Activated T-helper 1 cell treated with anti-CD3 and anti-CD28 coated beads, Interleukin-2, amount 50 U/mL, for 16 hours (primary cell): ENCODE measurements around the gene CIB1.
"Not testable (repeated sequence)": the region's sequence is repeated elsewhere in the genome, so short reads cannot be mapped to it uniquely, and the experiment has no call there.

Experiments
- DNase-seq, 2 donors: peaks; one replicate each; pipeline ENCODE4 v3.0.0-alpha.2; 2020; ENCODE audit warnings: low read depth in 1 of 2, low spot score in 1 of 2

The CIB1 gene

GRCh38 chr15:90233387-90234095, at the start of gene CIB1:
Gene CIB1, minus strand, starts transcription at chr15:90233941. Its CDS starts 56 bp downstream, at chr15:90233885.
- peak; percentile 92 to 97 for DNase-seq

DNA sequence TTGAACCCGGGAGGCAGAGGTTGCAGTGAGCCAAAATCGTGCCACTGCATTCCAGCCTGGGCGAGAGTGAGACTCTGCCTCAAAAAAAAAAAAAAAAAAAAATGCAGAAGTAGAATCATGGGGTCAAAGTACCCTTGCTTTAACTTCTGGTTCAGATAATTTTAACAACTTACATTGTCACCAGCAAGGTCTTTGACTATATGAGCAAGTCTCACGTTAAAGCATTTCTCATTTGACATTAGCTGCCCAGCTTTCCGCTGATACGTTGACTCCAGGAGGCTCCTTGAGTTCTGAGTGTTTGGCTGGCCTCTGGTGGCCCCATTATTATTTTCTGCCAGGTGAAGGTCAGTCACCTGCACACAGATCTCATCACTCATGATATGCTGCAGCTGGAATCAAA, 47.9 kb upstream of the CIB1 start:
- DNase-seq, result not testable (repeated sequence)

- not testable (repeated sequence) for DNase-seq
Observed at GRCh38 chr15:90280743-90281142, 47.0 kb upstream of the CIB1 start.

DNA sequence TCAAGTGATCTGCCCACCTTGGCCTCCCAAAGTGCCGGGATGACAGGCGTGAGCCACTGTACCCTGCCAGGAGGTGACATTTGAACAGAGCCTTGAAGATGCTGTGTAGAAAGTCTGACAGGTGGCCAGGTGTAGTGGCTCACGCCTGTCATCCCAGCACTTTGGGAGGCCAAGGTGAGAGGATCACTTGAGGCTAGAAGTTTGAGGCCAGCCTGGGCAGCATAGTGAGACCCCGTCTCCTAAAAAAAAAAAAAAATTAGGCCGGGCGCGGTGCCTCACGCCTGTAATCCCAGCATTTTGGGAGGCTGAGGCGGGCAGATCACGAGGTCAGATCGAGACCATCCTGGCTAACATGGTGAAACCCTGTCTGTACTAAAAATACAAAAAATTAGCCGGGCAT, 44.7 kb upstream of the CIB1 start:
- not testable (repeated sequence) for DNase-seq

DNA sequence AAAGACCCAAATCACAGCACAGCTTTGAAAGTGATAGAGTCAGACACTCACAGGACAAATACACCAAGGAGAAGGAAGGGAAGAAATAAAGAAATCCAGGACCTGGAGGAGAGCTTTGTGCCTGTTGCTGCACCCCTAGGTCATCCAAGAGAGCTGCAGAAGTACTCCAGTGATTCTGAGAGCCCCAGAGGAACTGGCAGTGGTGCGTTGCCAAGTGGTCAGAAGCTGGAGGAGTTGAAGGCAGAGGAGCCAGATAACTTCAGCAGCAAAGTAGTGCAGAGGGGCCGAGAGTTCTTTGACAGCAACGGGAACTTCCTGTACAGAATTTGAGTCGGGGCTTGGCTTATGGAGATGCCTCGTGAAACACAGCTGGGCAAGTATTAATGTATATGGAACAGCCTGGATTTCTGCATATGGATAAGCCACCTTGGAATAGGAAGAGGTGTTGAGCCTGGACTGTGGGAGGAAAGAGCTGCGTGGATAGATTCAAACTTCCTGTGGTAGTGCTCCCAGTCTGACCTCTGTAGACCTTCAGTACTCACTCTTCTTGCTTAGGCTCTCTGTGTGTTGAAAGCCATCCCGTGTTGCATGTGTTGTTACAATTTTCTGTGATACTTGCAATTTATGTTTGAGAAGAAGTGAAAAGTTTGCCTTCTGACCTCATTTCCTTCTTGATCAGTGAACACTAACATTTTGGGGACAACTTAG, 37.9 kb upstream of the CIB1 start:
- no peak for DNase-seq

DNA sequence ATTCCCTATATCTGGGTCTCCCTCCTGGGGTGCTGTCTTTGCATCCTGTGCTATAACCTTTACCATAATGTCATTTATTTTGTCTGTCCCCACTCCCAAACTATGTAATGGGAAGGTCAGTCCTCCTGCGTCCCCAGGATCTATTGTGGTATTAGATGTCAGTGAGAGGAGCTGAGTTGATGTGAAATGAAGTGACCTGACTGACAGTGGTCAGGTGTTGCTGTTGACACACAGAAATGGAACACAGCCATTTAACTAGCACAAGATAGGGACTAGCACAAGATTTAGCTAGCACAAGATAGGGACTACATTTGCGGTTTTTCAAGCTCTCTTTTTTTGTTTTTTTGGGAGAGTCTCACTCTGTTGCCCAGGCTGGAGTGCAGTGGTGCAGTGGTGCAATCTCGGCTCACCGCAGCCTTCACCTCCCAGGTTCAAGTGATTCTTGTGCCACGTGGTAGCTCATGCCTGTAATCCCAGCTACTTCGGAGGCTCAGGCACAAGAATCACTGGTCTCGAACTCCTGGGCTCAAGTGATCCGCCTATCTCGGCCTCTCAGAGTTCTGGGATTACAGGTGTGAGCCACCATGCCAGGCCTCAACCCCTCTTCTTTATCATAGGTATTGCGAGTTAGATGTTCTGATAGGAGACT, 36.9 kb upstream of the CIB1 start:
- no peak for DNase-seq

DNA sequence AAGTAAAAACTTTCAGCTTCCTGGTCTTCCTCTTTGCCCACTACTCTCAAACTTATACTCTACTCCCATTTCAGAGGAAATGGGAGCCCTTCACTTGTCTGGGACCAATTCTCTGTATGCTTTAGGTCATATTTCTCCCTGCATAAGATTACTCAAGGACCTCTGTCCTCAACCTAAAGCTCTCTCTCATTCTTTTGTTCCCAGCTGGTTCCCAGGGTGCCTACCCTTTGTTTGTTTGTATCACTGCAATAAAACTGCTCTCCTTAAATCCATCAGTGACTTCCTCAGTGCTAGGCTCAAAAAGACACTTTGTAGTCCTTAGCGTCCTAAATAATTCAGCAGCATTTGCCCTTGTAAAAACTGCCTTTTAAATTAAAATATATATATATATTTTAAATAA, 34.7 kb upstream of the CIB1 start:
- no peak for DNase-seq

DNA sequence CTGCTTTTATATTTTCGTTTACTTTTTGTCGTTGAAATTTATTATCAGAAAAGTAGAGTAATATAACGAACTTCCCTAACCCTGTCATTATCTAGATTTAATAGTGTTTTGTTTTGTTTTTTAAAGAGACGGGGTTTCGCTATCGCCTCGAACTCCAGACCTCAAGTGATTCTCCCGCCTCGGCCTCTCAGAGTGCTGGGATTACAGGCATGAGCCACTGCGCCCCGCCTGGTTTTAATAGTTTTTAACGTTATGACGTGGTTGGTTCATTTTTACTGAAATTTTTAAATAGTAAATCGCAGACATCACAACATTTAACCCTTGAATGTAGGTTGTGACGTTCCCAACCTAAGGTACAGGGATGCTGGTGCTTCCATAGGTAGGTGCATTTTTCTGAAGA, 32.7 kb upstream of the CIB1 start:
- DNase-seq, result no peak

- DNase-seq, result peak; percentile 13 to 16
Observed at GRCh38 chr15:90266061-90266431, 32.3 kb upstream of the CIB1 start.

GRCh38 chr15:90265271-90266060, 31.7 kb upstream of the CIB1 start, which contains the start of gene NGRN:
Gene NGRN, plus strand, starts transcription at chr15:90265672. Its CDS starts 41 bp downstream, at chr15:90265713.
- peak; percentile 86 for DNase-seq

GRCh38 chr15:90264671-90265070, 30.9 kb upstream of the CIB1 start:
- DNase-seq, result peak in 1 of 2 donors; percentile 2

- no peak for DNase-seq
Observed at GRCh38 chr15:90262426-90262825, 28.7 kb upstream of the CIB1 start.

- DNase-seq, result no peak
Observed at GRCh38 chr15:90261811-90262210, 28.1 kb upstream of the CIB1 start.

- DNase-seq, result not testable (repeated sequence)
Observed at GRCh38 chr15:90260731-90261130, 27.0 kb upstream of the CIB1 start.

DNA sequence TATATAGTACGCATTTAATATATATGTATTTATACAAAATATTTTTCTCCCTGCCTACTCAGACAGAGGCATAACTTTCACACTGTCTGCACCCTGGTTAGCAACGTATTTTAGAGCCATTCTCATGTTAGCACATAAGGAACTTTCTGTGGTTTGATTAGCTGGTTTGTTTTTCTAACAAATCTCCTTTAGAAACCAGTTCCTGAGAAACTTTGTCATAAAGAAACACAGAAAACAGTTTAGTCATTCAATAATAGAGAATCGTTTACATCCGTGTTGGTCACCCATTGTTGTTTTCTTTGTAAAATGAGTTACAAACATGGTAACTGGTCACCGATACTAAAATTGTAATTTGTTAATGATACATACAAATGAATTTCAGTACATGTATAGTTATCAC, 25.8 kb upstream of the CIB1 start:
- DNase-seq, result no peak

GRCh38 chr15:90257776-90258175, 24.0 kb upstream of the CIB1 start:
- no peak for DNase-seq

DNA sequence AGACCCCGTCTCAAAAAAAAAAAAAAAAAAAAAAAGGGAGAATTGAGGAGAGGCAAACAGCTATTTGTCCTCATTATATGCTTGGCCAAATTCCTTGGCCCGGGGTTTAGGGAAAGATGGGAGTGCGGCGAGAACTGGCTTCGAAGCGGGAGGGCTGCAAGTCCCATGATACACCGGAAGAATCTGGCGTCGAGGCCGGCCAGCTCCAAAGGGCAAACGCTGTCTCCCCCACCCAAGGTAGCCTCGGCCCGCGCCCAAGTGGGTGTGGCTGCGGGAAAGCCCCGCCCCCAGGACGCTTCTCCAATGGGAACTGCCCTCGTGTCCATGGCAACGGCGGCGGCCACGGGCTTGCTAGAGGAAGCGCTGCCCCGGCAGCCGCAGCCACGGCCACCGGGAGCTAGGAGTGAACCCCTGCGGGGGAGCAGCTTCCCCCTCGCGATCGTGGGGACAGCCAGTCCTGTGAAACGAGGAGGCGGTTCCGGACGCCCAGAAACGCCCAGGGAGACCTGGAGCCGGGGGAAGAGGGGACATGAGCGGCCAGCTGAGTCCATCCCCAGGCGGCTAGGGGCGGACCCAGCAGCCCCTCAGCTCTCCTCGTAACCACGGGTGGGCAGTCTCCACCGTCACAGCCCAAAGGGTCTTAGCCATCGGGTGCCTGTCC, 15.6 kb upstream of the CIB1 start, which contains the start of gene TTLL13:
TTLL13 (plus strand) TSS at position 354 of the 661 bp plus-strand sequence. CDS start 1,075 bp downstream, outside the sequence.
- peak; percentile 36 to 53 for DNase-seq

GRCh38 chr15:90248789-90249202, 15.1 kb upstream of the CIB1 start:
- DNase-seq, result no peak

GRCh38 chr15:90243943-90244639, 10.3 kb upstream of the CIB1 start:
- DNase-seq, result no peak
